Suprapubic skin (tissue), 4 donors: ENCODE results near the gene CRAT.

Experiments used
- CTCF ChIP-seq, 2 donors: fragments of 200-600 bp in 1 of 2; fragments of 450-650 bp in 1 of 2; sonication (generic) in 1 of 2; IDR thresholded peaks; one replicate each; pipeline ENCODE4 v1.5.1; 2016 to 2019; ENCODE audit warnings: antibody characterized with exemption in 2 of 2, mild to moderate bottlenecking in 1 of 2, moderate library complexity in 1 of 2
- EP300 ChIP-seq: sonication (generic); formaldehyde crosslinking; IDR thresholded peaks from one replicate; pipeline ENCODE4 v1.6.1; 2017; ENCODE audit warnings: antibody characterized with exemption
- POLR2AphosphoS5 ChIP-seq, 3 donors: sonication (generic); formaldehyde crosslinking; IDR thresholded peaks; one replicate each; pipeline ENCODE4 v1.6.1; 2017; ENCODE audit warnings: antibody characterized with exemption in 3 of 3

GRCh38 chr9:129064499-129064908 lies 46.1 kb downstream of the CRAT start:
- TF ChIP-seq CTCF (IDR thresholded peaks at IDR 0.05) (no peak), POLR2AphosphoS5 (IDR thresholded peaks at IDR 0.05) (no peak), EP300 (no peak)
